HepG2 (cell line): ENCODE data around the gene LMNA. TPM values are rescaled to one million over a fixed set of nuclear protein-coding genes. Genes with fewer than 3 reads are reported as not detected.

Experiments
- EED ChIP-seq: sonication (generic); formaldehyde crosslinking; IDR thresholded peaks from 2 replicates; pipeline ENCODE4 v1.5.0; 2020; ENCODE audit warnings: mild to moderate bottlenecking, missing genetic modification reagents
- FOXA3 ChIP-seq: IDR thresholded peaks from 2 replicates; pipeline ENCODE4 v1.6.1; 2016; ENCODE audit warnings: missing genetic modification reagents, missing compliant biosample characterization
- GABPB1 ChIP-seq: IDR thresholded peaks from 2 replicates; pipeline ENCODE4 v1.6.1; 2016; ENCODE audit warnings: mild to moderate bottlenecking, missing genetic modification reagents, moderate library complexity, missing compliant biosample characterization
- GLMP ChIP-seq: sonication (generic); formaldehyde crosslinking; IDR thresholded peaks from 2 replicates; pipeline ENCODE4 v1.9.0; 2021; ENCODE audit warnings: missing genetic modification reagents, mild to moderate bottlenecking, borderline replicate concordance
- KLF12 ChIP-seq: sonication (generic); formaldehyde crosslinking; IDR thresholded peaks from 2 replicates; pipeline ENCODE4 v1.4.0; 2020; ENCODE audit warnings: missing genetic modification reagents, borderline replicate concordance
- KMT2B ChIP-seq: IDR thresholded peaks from 2 replicates; pipeline ENCODE4 v1.6.1; 2016; ENCODE audit warnings: missing genetic modification reagents, missing compliant biosample characterization
- LCORL ChIP-seq, 2 experiments: fragments of 450-650 bp in 1 of 2; sonication (generic) in 1 of 2; formaldehyde crosslinking in 1 of 2; IDR thresholded peaks; 2 replicates each; pipeline versions ENCODE4 v1.5.0 to v1.6.1; 2017 to 2020; ENCODE audit warnings: antibody characterized with exemption in 1 of 2, missing genetic modification reagents in 1 of 2
- MTERF4 ChIP-seq: sonication (generic); formaldehyde crosslinking; IDR thresholded peaks from 2 replicates; pipeline ENCODE4 v1.8.0; 2023; ENCODE audit warnings: mild to moderate bottlenecking, missing genetic modification reagents
- SALL1 ChIP-seq: sonication (generic); formaldehyde crosslinking; IDR thresholded peaks from 2 replicates; pipeline ENCODE4 v1.8.0; 2022; ENCODE audit warnings: mild to moderate bottlenecking, missing genetic modification reagents
- SNRNP70 ChIP-seq: fragments of 200-400 bp; formaldehyde crosslinking; IDR thresholded peaks from 2 replicates; pipeline ENCODE4 v1.6.1; 2017; ENCODE audit warnings: mild to moderate bottlenecking, low read depth, low read length, moderate library complexity
- THAP7 ChIP-seq: sonication (generic); formaldehyde crosslinking; IDR thresholded peaks from 2 replicates; pipeline ENCODE4 v1.8.1; 2023; ENCODE audit warnings: mild to moderate bottlenecking, missing genetic modification reagents
- ZGPAT ChIP-seq: IDR thresholded peaks from 2 replicates; pipeline ENCODE4 v1.6.1; 2016; ENCODE audit warnings: mild to moderate bottlenecking
- ZNF143 ChIP-seq: sonication (generic); formaldehyde crosslinking; IDR thresholded peaks from 2 replicates; pipeline ENCODE4 v1.4.0; 2020; ENCODE audit warnings: missing genetic modification reagents
- ZNF333 ChIP-seq: sonication (generic); formaldehyde crosslinking; IDR thresholded peaks from 2 replicates; pipeline ENCODE4 v1.4.0; 2020; ENCODE audit warnings: mild to moderate bottlenecking, missing genetic modification reagents, borderline replicate concordance
- ZNF614 ChIP-seq: IDR thresholded peaks from 2 replicates; pipeline ENCODE4 v1.6.1; 2018; ENCODE audit warnings: missing biosample characterization, missing genetic modification reagents, inconsistent platforms, borderline replicate concordance
- ZNF652 ChIP-seq: IDR thresholded peaks from 2 replicates; pipeline ENCODE4 v1.6.1; 2016; ENCODE audit warnings: low read depth, borderline replicate concordance
- ZNF746 ChIP-seq: sonication (generic); formaldehyde crosslinking; IDR thresholded peaks from 2 replicates; pipeline ENCODE4 v1.8.0; 2022; ENCODE audit warnings: mild to moderate bottlenecking, missing genetic modification reagents
- ZNF777 ChIP-seq: sonication (generic); formaldehyde crosslinking; IDR thresholded peaks from 2 replicates; pipeline ENCODE4 v1.4.0; 2020; ENCODE audit warnings: missing genetic modification reagents
- ZNF878 ChIP-seq: sonication (generic); formaldehyde crosslinking; IDR thresholded peaks from 2 replicates; pipeline ENCODE4 v1.8.1; 2023; ENCODE audit warnings: mild to moderate bottlenecking, missing genetic modification reagents, moderate library complexity
- polyA plus RNA-seq, 8 experiments: library from polyadenylated mRNA; depleted of rRNA in 3 of 8; stranded (reverse) in 7 of 8; unstranded in 1 of 8; fragments of >200 nt; fragmentation: Illumina TruSeq in 4 of 8; extraction: Trizol in 4 of 8; gene quantifications; 2 replicates each; pipeline versions ENCODE4 v1.2.1 to v1.2.3, GENCODE V29; 2011 to 2016; ENCODE audit warnings: low read depth in 4 of 8, missing spikeins in 1 of 8, mixed read lengths in 1 of 8; ENCODE audit not compliant: insufficient read depth in 1 of 8
- total RNA-seq, 5 experiments: library from RNA; depleted of rRNA; stranded (reverse); fragments of >200 nt; fragmentation: Illumina TruSeq; extraction: Trizol; gene quantifications; 2 replicates each; pipeline ENCODE4 v1.2.3, GENCODE V29; 2016; ENCODE audit warnings: low read depth in 1 of 5
- TF ChIP-seq, protein P1 (sequence below): sonication (generic); formaldehyde crosslinking; IDR thresholded peaks from 2 replicates; pipeline ENCODE4 v1.5.0; 2020; ENCODE audit warnings: missing genetic modification reagents

LMNA gene
- total and polyA plus RNA-seq, 2 of the 13 experiments (the other 11 are each of a cell fraction or from before 2014, with no cell fraction given), result 107 to 225 TPM

GRCh38 chr1:156123356-156124196 is 9.1 kb downstream of the LMNA start (continued):
- TF ChIP-seq SNRNP70 (no peak), ZNF652 (CRISPR knock-in tag) (no peak), ZGPAT (CRISPR knock-in tag) (peak; percentile 51; the same call in 1 of the 2 replicates), ZNF333 (CRISPR knock-in tag) (no peak), THAP7 (no peak), ZNF143 (CRISPR knock-in tag) (no peak), GABPB1 (peak; percentile 43; the same call in 1 of the 2 replicates), SALL1 (CRISPR knock-in tag) (peak; percentile 59; the same call in 1 of the 2 replicates), ZNF746 (no peak), LCORL (IDR thresholded peaks at IDR 0.05) (peak; percentile 74), LCORL (CRISPR knock-in tag; IDR thresholded peaks at IDR 0.05) (peak; percentile 68), FOXA3 (peak; percentile 91), GLMP (CRISPR knock-in tag) (no peak), ZNF614 (CRISPR knock-in tag) (peak; percentile 76; the same call in 1 of the 2 replicates), ZNF777 (CRISPR knock-in tag) (no peak), ZNF878 (no peak), KLF12 (no peak), KMT2B (CRISPR knock-in tag) (no peak), MTERF4 (CRISPR knock-in tag) (0 out of 2 replicates have a peak, but pooled peaks have one; percentile 66), EED (CRISPR knock-in tag) (no peak)
- TF ChIP-seq, protein P1, sequence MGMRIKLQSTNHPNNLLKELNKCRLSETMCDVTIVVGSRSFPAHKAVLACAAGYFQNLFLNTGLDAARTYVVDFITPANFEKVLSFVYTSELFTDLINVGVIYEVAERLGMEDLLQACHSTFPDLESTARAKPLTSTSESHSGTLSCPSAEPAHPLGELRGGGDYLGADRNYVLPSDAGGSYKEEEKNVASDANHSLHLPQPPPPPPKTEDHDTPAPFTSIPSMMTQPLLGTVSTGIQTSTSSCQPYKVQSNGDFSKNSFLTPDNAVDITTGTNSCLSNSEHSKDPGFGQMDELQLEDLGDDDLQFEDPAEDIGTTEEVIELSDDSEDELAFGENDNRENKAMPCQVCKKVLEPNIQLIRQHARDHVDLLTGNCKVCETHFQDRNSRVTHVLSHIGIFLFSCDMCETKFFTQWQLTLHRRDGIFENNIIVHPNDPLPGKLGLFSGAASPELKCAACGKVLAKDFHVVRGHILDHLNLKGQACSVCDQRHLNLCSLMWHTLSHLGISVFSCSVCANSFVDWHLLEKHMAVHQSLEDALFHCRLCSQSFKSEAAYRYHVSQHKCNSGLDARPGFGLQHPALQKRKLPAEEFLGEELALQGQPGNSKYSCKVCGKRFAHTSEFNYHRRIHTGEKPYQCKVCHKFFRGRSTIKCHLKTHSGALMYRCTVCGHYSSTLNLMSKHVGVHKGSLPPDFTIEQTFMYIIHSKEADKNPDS (CRISPR knock-in tag), result no peak
